ENCODE data around the gene ESPL1. TPM values are rescaled to one million over a fixed set of nuclear protein-coding genes. Genes with fewer than 3 reads are reported as not detected.

The ESPL1 gene
- total and polyA plus RNA-seq, 2 of the 13 experiments (the other 11 are each of a cell fraction or from before 2014, with no cell fraction given): 5.8 to 11.5 TPM

GRCh38 chr12:53265783-53266182 is 2.3 kb upstream of the ESPL1 start:
- TF ChIP-seq MAFF (IDR thresholded peaks at IDR 0.05; ENCODE audit: low read depth, low read length) (peak; percentile 72), MAFK (conservative IDR thresholded peaks at IDR 0.05 in 1 of 2, IDR thresholded peaks at IDR 0.05 in 1 of 2; ENCODE audit: low read length in 2 of 2) (peak; percentile 67 to 79), ZNF18 (CRISPR knock-in tag; IDR thresholded peaks at IDR 0.05; ENCODE audit: insufficient replicate concordance) (no peak), SRSF9 (IDR thresholded peaks at IDR 0.05; ENCODE audit: borderline replicate concordance, insufficient read depth, low read depth, low read length, poor library complexity, severe bottlenecking) (no peak), ZNF24 (IDR thresholded peaks at IDR 0.05) (no peak), HMGXB3 (CRISPR knock-in tag; IDR thresholded peaks at IDR 0.05; ENCODE audit: borderline replicate concordance) (no peak), E2F2 (CRISPR knock-in tag; IDR thresholded peaks at IDR 0.05; ENCODE audit: borderline replicate concordance) (no peak), PLRG1 (conservative IDR thresholded peaks at IDR 0.05) (no peak), FUBP1 (CRISPR knock-in tag; IDR thresholded peaks at IDR 0.05; ENCODE audit: borderline replicate concordance) (no peak), SKIL (CRISPR knock-in tag; IDR thresholded peaks at IDR 0.05; ENCODE audit: borderline replicate concordance) (no peak), ADNP (CRISPR knock-in tag; IDR thresholded peaks at IDR 0.05) (no peak)
- in situ Hi-C loops (cut with HindIII; ENCODE audit: extremely low pct_ligation_motif_present, low pct_unique_long_range_greater_than_20kb): loop anchor here (5.0 kb wide), 1 partner anchor 48 kb away; no protein-coding TSS in a partner anchor
- POLR2A ChIA-PET: interaction anchor here (1.0 to 2.7 kb wide), 2 partner anchors 13 to 85 kb away, joined by 4 to 9 read pairs; partner anchors contain the start of genes CSAD and ZNF740
- Histone ChIP-seq H3K79me2 (ENCODE audit: insufficient read depth, low read length) (peaks cover 12% of the 10 kb centered on the region), H3K4me2 (ENCODE audit: low read depth, low read length) (no peak overlapping the region), H3K27ac (ENCODE audit: extremely low read length, insufficient read depth, low read length) (no peak overlapping the region), H3K36me3 (replicated peaks in 1 of 2; ENCODE audit: control insufficient read depth in 1 of 2, insufficient read depth in 2 of 2, low read length in 2 of 2) (peaks cover 3 to 6% of the 10 kb centered on the region in 2 experiments; a peak in 2 of 5 replicates), H3K9me3 (ENCODE audit: low read length) (no peaks in the 10 kb centered on the region), H4K20me1 (ENCODE audit: insufficient read depth, low read length) (no peaks in the 10 kb centered on the region), H3K9ac (ENCODE audit: insufficient read depth, low read depth, low read length) (no peak overlapping the region), H2AFZ (ENCODE audit: low read length) (no peak overlapping the region), H3K4me3 (replicated peaks in 1 of 3; ENCODE audit: insufficient read depth in 1 of 3, low read depth in 2 of 3, low read length in 3 of 3) (no peak overlapping the region), H3K27me3 (ENCODE audit: control insufficient read depth in 1 of 2, insufficient read depth in 2 of 2, low read length in 2 of 2) (no peaks in the 10 kb centered on the region), H3K4me1 (ENCODE audit: insufficient read depth, low read length) (peaks cover 28% of the 10 kb centered on the region)
- CTCF ChIA-PET (ENCODE audit: low intra/inter-chr PET ratio, low total read pairs): no interaction called here
- no peak for ATAC-seq
- no TSS peak for BruUV-seq (replicated peaks)
- FAIRE-seq: no peak
- DNase-seq (ENCODE audit: low spot score): no peak
- WGBS (ENCODE audit: low lambda C conversion rate): 25% methylated on average over 2 of the region's 2 CpGs
- intact Hi-C loops (cut with micrococcal nuclease; ENCODE audit: unreplicated experiment): no loop called here

All from HepG2 (cell line).